GM12801 (cell line): ENCODE results near the gene ZNF418.

Experiments
- TF ChIP-seq, protein P1 (sequence below): IDR thresholded peaks from one replicate; pipeline ENCODE4 v1.5.1; 2011; ENCODE audit warnings: control low read depth; ENCODE audit not compliant: insufficient read length; ENCODE audit errors: extremely low read depth

ZNF418 gene

DNA sequence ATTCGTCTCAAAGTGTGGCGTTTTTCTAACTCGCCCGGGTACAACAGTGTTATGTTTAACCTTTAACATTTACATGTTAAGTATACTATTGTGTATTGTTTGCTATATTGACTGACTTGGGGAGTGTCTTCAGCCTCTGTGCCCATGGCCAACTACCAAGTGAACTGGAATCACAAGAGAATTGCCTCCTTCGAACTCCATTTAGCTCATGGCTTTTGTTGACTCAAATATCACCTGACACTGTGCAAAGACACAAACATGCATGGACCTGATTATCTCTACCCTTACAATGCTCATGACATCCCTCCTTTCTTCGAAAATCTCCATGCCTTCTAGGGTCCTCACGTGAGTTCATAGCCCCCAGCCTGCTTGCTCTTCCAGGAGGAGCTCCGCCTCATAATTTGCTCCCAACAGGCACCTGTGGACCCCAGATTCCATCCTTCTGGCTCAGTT, 47.1 kb downstream of the ZNF418 start:
- TF ChIP-seq, protein P1, sequence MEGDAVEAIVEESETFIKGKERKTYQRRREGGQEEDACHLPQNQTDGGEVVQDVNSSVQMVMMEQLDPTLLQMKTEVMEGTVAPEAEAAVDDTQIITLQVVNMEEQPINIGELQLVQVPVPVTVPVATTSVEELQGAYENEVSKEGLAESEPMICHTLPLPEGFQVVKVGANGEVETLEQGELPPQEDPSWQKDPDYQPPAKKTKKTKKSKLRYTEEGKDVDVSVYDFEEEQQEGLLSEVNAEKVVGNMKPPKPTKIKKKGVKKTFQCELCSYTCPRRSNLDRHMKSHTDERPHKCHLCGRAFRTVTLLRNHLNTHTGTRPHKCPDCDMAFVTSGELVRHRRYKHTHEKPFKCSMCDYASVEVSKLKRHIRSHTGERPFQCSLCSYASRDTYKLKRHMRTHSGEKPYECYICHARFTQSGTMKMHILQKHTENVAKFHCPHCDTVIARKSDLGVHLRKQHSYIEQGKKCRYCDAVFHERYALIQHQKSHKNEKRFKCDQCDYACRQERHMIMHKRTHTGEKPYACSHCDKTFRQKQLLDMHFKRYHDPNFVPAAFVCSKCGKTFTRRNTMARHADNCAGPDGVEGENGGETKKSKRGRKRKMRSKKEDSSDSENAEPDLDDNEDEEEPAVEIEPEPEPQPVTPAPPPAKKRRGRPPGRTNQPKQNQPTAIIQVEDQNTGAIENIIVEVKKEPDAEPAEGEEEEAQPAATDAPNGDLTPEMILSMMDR: no peak

DNA sequence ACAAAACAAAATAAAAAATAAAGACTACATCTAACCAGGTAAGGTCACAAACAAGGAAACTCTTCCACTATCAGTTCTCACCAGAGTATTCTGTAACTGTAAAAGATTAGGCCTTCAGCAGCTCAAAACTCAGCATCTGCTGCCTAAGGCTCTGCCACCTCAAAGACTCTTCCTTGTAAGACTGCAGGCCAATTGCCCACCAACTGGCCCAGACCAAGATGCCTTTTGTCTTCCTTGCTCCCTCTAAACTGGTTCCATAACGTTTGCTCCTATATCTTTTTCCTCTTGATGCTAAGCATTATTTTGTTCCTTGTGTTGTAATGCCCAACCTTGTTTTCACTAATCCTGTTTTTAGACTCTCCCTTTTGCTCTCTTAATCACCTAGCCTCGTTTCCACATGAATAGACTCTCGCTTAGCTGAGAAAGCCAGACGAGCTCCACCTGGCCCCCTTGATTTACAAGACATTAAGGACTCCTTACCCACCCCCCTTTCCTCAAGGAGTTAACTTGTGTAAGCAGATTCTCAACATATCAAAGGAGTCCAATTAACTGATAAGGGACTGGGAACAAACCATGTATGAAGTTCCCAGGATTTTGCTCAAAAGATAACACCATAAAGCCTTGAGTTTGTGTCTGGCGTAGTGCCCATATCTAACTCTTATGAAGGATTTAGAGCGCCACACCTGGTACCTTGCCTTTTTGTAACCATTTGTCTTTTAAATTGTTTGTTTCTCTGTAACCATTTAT, 47.8 kb downstream of the ZNF418 start:
- TF ChIP-seq, protein P1: no peak

DNA sequence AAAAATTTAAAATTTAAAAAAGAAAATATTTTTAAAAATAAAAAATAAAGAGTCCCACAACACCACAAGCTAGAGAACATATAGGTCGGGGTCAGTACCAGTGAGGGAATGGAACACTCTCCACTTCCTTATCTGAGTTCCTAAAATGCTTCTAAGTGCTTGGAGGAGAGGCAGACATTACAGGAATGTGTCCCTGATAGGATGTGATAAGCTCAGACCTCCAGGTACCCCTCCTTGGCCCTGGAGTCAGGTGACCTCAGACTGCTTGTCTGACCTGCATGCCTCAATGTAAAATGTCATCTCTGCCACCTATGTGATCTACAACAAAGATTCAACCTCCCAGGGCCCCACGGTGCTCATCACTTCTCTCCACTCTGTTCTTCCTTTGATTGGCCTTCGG, 49.2 kb downstream of the ZNF418 start:
- TF ChIP-seq, protein P1: no peak

DNA sequence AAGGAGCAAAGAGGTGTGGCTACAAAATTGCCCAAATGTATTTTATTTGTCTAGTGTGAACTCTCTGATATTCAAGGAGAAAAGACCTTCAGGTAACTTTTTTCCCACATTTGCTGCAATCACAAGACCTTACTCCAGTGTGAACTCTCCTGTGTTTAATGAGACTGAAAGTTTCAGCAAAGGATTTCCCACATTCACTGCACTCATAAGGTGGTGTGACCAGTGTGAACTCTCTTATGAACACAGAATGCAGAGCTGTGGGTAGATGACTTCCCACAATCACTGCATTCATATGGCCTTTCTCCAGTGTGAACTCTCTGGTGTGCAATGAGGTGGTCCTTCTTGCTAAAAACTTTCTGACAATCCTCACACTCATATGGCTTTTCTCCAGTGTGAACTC, 62.8 kb downstream of the ZNF418 start:
- TF ChIP-seq, protein P1: no peak
